Mesangial cell (primary cell): ENCODE results near the gene PEX7. TPM values are rescaled to one million over a fixed set of nuclear protein-coding genes. Genes with fewer than 3 reads are reported as not detected.

Source experiments
- total RNA-seq: library from RNA; depleted of rRNA; stranded (reverse); fragments of >200 nt; gene quantifications from 2 replicates; pipeline ENCODE4 v1.2.3, GENCODE V29; 2015

The PEX7 gene
- total RNA-seq, result 7.5 and 10.1 TPM in 2 replicates

GRCh38 chr6:136822376-136823127 lies at the start of gene PEX7:
PEX7 (plus strand) TSS chr6:136822592; CDS start chr6:136822666, 74 bp downstream.

GRCh38 chr6:136792410-136793262 lies 29.8 kb upstream of the PEX7 start, which contains the start of gene MAP3K5:
MAP3K5 (minus strand) TSS chr6:136792477; CDS start chr6:136792157, 320 bp downstream.

GRCh38 chr6:136921936-136922684 lies 99.7 kb downstream of the PEX7 start, which contains the start of gene SLC35D3:
SLC35D3 (plus strand) TSS chr6:136922301; CDS start chr6:136922429, 128 bp downstream.

Other genes with a start within 250 kb of the PEX7 start
- gene MAP3K5, start 30.1 kb upstream of the PEX7 start, total RNA-seq, result 9.4 and 9.5 TPM in 2 replicates
- not detected in 2 replicates for gene SLC35D3, start 99.7 kb downstream of the PEX7 start, total RNA-seq
- gene IL20RA, start 222.4 kb downstream of the PEX7 start, total RNA-seq, result 1.1 and 1.8 TPM in 2 replicates